H9 (cell line): ENCODE results near the gene INAFM1. TPM values are rescaled to one million over a fixed set of nuclear protein-coding genes. Genes with fewer than 3 reads are reported as not detected.

Source experiments
- DNase-seq: peaks from one replicate; pipeline ENCODE4 v3.0.0-alpha.2; 2017
- H2AFZ ChIP-seq: one replicate; pipeline ENCODE4 v1.6.1; 2013; ENCODE audit warnings: mild to moderate bottlenecking, low read length, control low read depth, moderate library complexity
- H2AK5ac ChIP-seq: 2 replicates; pipeline ENCODE4 v1.6.1; 2013; ENCODE audit warnings: low read length, control low read depth, mixed read lengths; ENCODE audit not compliant: insufficient read length
- H2BK120ac ChIP-seq: one replicate; pipeline ENCODE4 v1.6.1; 2013; ENCODE audit warnings: low read depth, mild to moderate bottlenecking, low read length, control low read depth, inconsistent platforms; ENCODE audit not compliant: poor library complexity, severe bottlenecking
- H2BK12ac ChIP-seq: 2 replicates; pipeline ENCODE4 v1.6.1; 2013; ENCODE audit warnings: low read length, control low read depth, mixed read lengths, low read depth; ENCODE audit not compliant: insufficient read length
- H2BK15ac ChIP-seq: 2 replicates; pipeline ENCODE4 v1.6.1; 2013; ENCODE audit warnings: low read depth, low read length, control low read depth
- H2BK20ac ChIP-seq: one replicate; pipeline ENCODE4 v1.6.1; 2013; ENCODE audit warnings: low read depth, mild to moderate bottlenecking, low read length, control low read depth, inconsistent platforms; ENCODE audit not compliant: poor library complexity, severe bottlenecking
- H2BK5ac ChIP-seq: 2 replicates; pipeline ENCODE4 v1.6.1; 2013; ENCODE audit warnings: low read length, control low read depth, mixed read lengths; ENCODE audit not compliant: insufficient read length
- H3K14ac ChIP-seq: 2 replicates; pipeline ENCODE4 v1.6.1; 2013; ENCODE audit warnings: low read length, control low read depth; ENCODE audit not compliant: insufficient read depth
- H3K18ac ChIP-seq: 2 replicates; pipeline ENCODE4 v1.6.1; 2013; ENCODE audit warnings: low read depth, mild to moderate bottlenecking, mixed read lengths, low read length, control low read depth; ENCODE audit not compliant: insufficient read length
- H3K23ac ChIP-seq: 2 replicates; pipeline ENCODE4 v1.6.1; 2013; ENCODE audit warnings: low read length, control low read depth, mixed read lengths, low read depth; ENCODE audit not compliant: insufficient read length
- H3K23me2 ChIP-seq: 2 replicates; pipeline ENCODE4 v1.6.1; 2013; ENCODE audit warnings: low read depth, mild to moderate bottlenecking, mixed read lengths, low read length, control low read depth; ENCODE audit not compliant: insufficient read length, poor library complexity, severe bottlenecking
- H3K27ac ChIP-seq: 2 replicates; pipeline ENCODE4 v1.5.1; 2013; ENCODE audit warnings: low read length, control low read depth, mixed read lengths, low read depth; ENCODE audit not compliant: insufficient read length
- H3K27me3 ChIP-seq: 2 replicates; pipeline ENCODE4 v1.6.1; 2013; ENCODE audit warnings: low read length, control low read depth, inconsistent platforms; ENCODE audit not compliant: insufficient read depth
- H3K4ac ChIP-seq: 2 replicates; pipeline ENCODE4 v1.6.1; 2013; ENCODE audit warnings: low read depth, mild to moderate bottlenecking, control low read depth, inconsistent platforms, low read length, moderate library complexity
- H3K4me1 ChIP-seq: 2 replicates; pipeline ENCODE4 v1.6.1; 2013; ENCODE audit warnings: low read length, control low read depth, inconsistent platforms; ENCODE audit not compliant: insufficient read depth
- H3K4me2 ChIP-seq: 2 replicates; pipeline ENCODE4 v1.6.1; 2013; ENCODE audit warnings: low read length, control low read depth, mixed read lengths; ENCODE audit not compliant: insufficient read length, insufficient read depth
- H3K56ac ChIP-seq: 2 replicates; pipeline ENCODE4 v1.6.1; 2013; ENCODE audit warnings: low read depth, mild to moderate bottlenecking, mixed read lengths, low read length, control low read depth; ENCODE audit not compliant: insufficient read length
- H3K79me1 ChIP-seq: 2 replicates; pipeline ENCODE4 v1.6.1; 2013; ENCODE audit warnings: low read depth, mild to moderate bottlenecking, moderate library complexity, low read length, control low read depth, inconsistent platforms; ENCODE audit not compliant: insufficient read depth, poor library complexity, severe bottlenecking
- H3K79me2 ChIP-seq: 2 replicates; pipeline ENCODE4 v1.6.1; 2013; ENCODE audit warnings: low read length, control low read depth, inconsistent platforms; ENCODE audit not compliant: insufficient read depth
- H3K9ac ChIP-seq: 2 replicates; pipeline ENCODE4 v1.6.1; 2013; ENCODE audit warnings: low read length, control low read depth, mixed read lengths; ENCODE audit not compliant: insufficient read length; ENCODE audit errors: extremely low read depth
- H3K9me3 ChIP-seq: one replicate; pipeline ENCODE4 v1.6.1; 2013; ENCODE audit warnings: low read depth, low read length, inconsistent platforms; ENCODE audit not compliant: control insufficient read depth
- H3T11ph ChIP-seq: one replicate; pipeline ENCODE4 v1.6.1; 2013; ENCODE audit warnings: mild to moderate bottlenecking, low read length, control low read depth, inconsistent platforms
- H4K20me1 ChIP-seq: one replicate; pipeline ENCODE4 v1.6.1; 2013; ENCODE audit not compliant: control insufficient read depth, insufficient read length, insufficient read depth
- H4K5ac ChIP-seq: 2 replicates; pipeline ENCODE4 v1.6.1; 2013; ENCODE audit warnings: low read depth, mild to moderate bottlenecking, mixed read lengths, low read length, control low read depth; ENCODE audit not compliant: insufficient read length
- H4K8ac ChIP-seq: replicated peaks from 2 replicates; pipeline ENCODE4 v1.6.1; 2013; ENCODE audit warnings: low read length, control low read depth, mixed read lengths, low read depth; ENCODE audit not compliant: insufficient read length
- H4K91ac ChIP-seq: 2 replicates; pipeline ENCODE4 v1.6.1; 2013; ENCODE audit warnings: low read depth, mild to moderate bottlenecking, moderate library complexity, mixed read lengths, low read length, control low read depth; ENCODE audit not compliant: insufficient read length
- H3K27ac Mint-ChIP-seq, 3 experiments: 2 replicates in 2 of 3; 3 replicates in 1 of 3; pipeline ENCODE4 v1.8.0; 2020 to 2021; ENCODE audit warnings: mixed read lengths in 3 of 3, mild to moderate bottlenecking in 1 of 3, moderate library complexity in 1 of 3
- H3K27me3 Mint-ChIP-seq: 2 replicates; pipeline ENCODE4 v1.8.0; 2021; ENCODE audit warnings: low read depth, mild to moderate bottlenecking, moderate library complexity, mixed read lengths
- H3K36me3 Mint-ChIP-seq, 3 experiments: 2 replicates in 2 of 3; 3 replicates in 1 of 3; pipeline ENCODE4 v1.8.0; 2020 to 2021; ENCODE audit warnings: low read depth in 3 of 3, mixed read lengths in 3 of 3; ENCODE audit not compliant: insufficient read depth in 1 of 3
- H3K4me1 Mint-ChIP-seq, 2 experiments: 2 replicates each; pipeline ENCODE4 v1.8.0; 2020; ENCODE audit warnings: mixed read lengths in 2 of 2
- H3K4me3 Mint-ChIP-seq, 2 experiments: 2 replicates in 1 of 2; 3 replicates in 1 of 2; pipeline ENCODE4 v1.8.0; 2020 to 2021; ENCODE audit warnings: mild to moderate bottlenecking in 2 of 2, mixed read lengths in 2 of 2, moderate library complexity in 1 of 2
- H3K9me3 Mint-ChIP-seq, 2 experiments: 2 replicates in 1 of 2; 3 replicates in 1 of 2; pipeline ENCODE4 v1.8.0; 2020; ENCODE audit warnings: mild to moderate bottlenecking in 2 of 2, mixed read lengths in 2 of 2, moderate library complexity in 1 of 2
- CTCF ChIP-seq: fragments of 200-600 bp; sonication (generic); conservative IDR thresholded peaks from 3 replicates; pipeline ENCODE4 v1.8.0; 2021; ENCODE audit warnings: antibody characterized with exemption, mild to moderate bottlenecking
- WGBS: extraction: QIAGEN DNeasy Blood & Tissue Kit; methylation state at CpG from one replicate; pipeline ENCODE4 v1.1.7; 2013; ENCODE audit warnings: missing lambda C conversion rate, low lambda C conversion rate, mixed read lengths; ENCODE audit not compliant: insufficient read length; ENCODE audit errors: extremely low coverage; 5-methylcytosine and 5-hydroxymethylcytosine counted together
- total RNA-seq: library from RNA; stranded (reverse); gene quantifications from 2 replicates; pipeline ENCODE4 v1.2.1, GENCODE V29; 2021

The INAFM1 gene
- total RNA-seq, 1 experiment from 2014 or later, result 8.5 TPM

GRCh38 chr19:47228937-47229675 lies 45.6 kb upstream of the INAFM1 start:
- no peak overlapping the region for H4K91ac ChIP-seq
- H3K27me3 ChIP-seq, result no peaks in the 10 kb centered on the region
- H3K4me3 Mint-ChIP-seq, result no peak overlapping the region
- TF ChIP-seq CTCF, result no peak
- no CpG with 5 or more reads among the region's 10 CpGs for WGBS
- no peak overlapping the region for H2BK120ac ChIP-seq
- H3K9me3 ChIP-seq, result no peaks in the 10 kb centered on the region
- DNase-seq, result no peak
- no peak overlapping the region for H2BK15ac ChIP-seq
- no peak overlapping the region for H3K4ac ChIP-seq
- H2BK5ac ChIP-seq, result no peak overlapping the region
- no peaks in the 10 kb centered on the region for H3K79me1 ChIP-seq
- H2BK12ac ChIP-seq, result no peak overlapping the region
- H3K14ac ChIP-seq, result peak overlapping the region; percentile 83; the same call in 1 of the 2 replicates
- peak overlapping the region; percentile 88 for H3K4me2 ChIP-seq
- no peak overlapping the region for H3K27ac Mint-ChIP-seq
- peaks cover 25 to 26% of the 10 kb centered on the region in 2 experiments for H3K4me1 Mint-ChIP-seq
- no peak overlapping the region for H3T11ph ChIP-seq
- no peaks in the 10 kb centered on the region; a peak in 2 of 5 replicates for H3K9me3 Mint-ChIP-seq
- H4K20me1 ChIP-seq, result peaks cover 4% of the 10 kb centered on the region
- H3K56ac ChIP-seq, result no peak overlapping the region
- no peak overlapping the region for H2AFZ ChIP-seq
- H3K23me2 ChIP-seq, result peaks cover 30% of the 10 kb centered on the region
- no peak overlapping the region for H3K18ac ChIP-seq
- peaks cover 0 to 7% (median 6%) of the 10 kb centered on the region in 3 experiments; a peak in 5 of 7 replicates for H3K36me3 Mint-ChIP-seq
- H4K8ac ChIP-seq, result no peak overlapping the region
- no peak overlapping the region for H2AK5ac ChIP-seq
- H2BK20ac ChIP-seq, result no peak overlapping the region
- H3K4me1 ChIP-seq, result peaks cover 7% of the 10 kb centered on the region; the same call in 1 of the 2 replicates
- H3K79me2 ChIP-seq, result peaks cover 2% of the 10 kb centered on the region; the same call in 1 of the 2 replicates
- no peak overlapping the region for H3K27ac ChIP-seq
- peak overlapping the region; percentile 3 for H3K9ac ChIP-seq
- no peaks in the 10 kb centered on the region for H3K27me3 Mint-ChIP-seq
- H4K5ac ChIP-seq, result no peak overlapping the region
- no peak overlapping the region for H3K23ac ChIP-seq
